ENCODE results near the gene SFSWAP. TPM values are rescaled to one million over a fixed set of nuclear protein-coding genes. Genes with fewer than 3 reads are reported as not detected.

SFSWAP gene
- total RNA-seq, 2 experiments from 2014 or later = 51.3 TPM

Other genes starting within 250 kb of the SFSWAP start
- not detected for gene MMP17, start 117.3 kb downstream of the SFSWAP start, total RNA-seq
- 10 to 100 TPM; 13.6 to 15.6 TPM for gene ULK1, start 183.5 kb downstream of the SFSWAP start, total RNA-seq
- 10 to 100 TPM; 37.7 to 38.8 TPM for gene PUS1, start 218.2 kb downstream of the SFSWAP start, total RNA-seq
- gene EP400, start 238.9 kb downstream of the SFSWAP start, total RNA-seq = 10 to 100 TPM; 36.8 to 40.6 TPM

Data from activated naive CD4-positive, alpha-beta T cell treated with anti-CD3 and anti-CD28 coated beads for 36 hours (primary cell).